ENCODE results near the gene DDX39A.

DDX39A gene

GRCh38 chr19:14433554-14434501 lies 14.7 kb upstream of the DDX39A start:
- TF ChIP-seq CTCF (IDR thresholded peaks at IDR 0.05; ENCODE audit: extremely low read depth, insufficient read depth, missing control alignments): no peak
- in situ Hi-C loops (cut with MboI; ENCODE audit: low pct_unique_long_range_greater_than_20kb, low sequenced_read_pairs, unreplicated experiment): no loop called here
- no peak for DNase-seq (ENCODE audit: low spot score)

- in situ Hi-C loops (cut with MboI; ENCODE audit: low pct_unique_long_range_greater_than_20kb, low sequenced_read_pairs, unreplicated experiment): no loop called here
- no peak for TF ChIP-seq CTCF (IDR thresholded peaks at IDR 0.05; ENCODE audit: extremely low read depth, insufficient read depth, missing control alignments)
- peak; percentile 87 for DNase-seq (ENCODE audit: low spot score)
These were observed 13.8 kb upstream of the DDX39A start, which contains the start of gene PKN1 for GRCh38 chr19:14432791-14433553. PKN1 (plus strand) TSS chr19:14433306; CDS start chr19:14433522, 216 bp downstream.

- in situ Hi-C loops (cut with MboI; ENCODE audit: low pct_unique_long_range_greater_than_20kb, low sequenced_read_pairs, unreplicated experiment): no loop called here
- no peak for TF ChIP-seq CTCF (IDR thresholded peaks at IDR 0.05; ENCODE audit: extremely low read depth, insufficient read depth, missing control alignments)
- DNase-seq (ENCODE audit: low spot score): no peak
These were observed 11.6 kb upstream of the DDX39A start for GRCh38 chr19:14430712-14431111.

- TF ChIP-seq CTCF (IDR thresholded peaks at IDR 0.05; ENCODE audit: extremely low read depth, insufficient read depth, missing control alignments): no peak
- in situ Hi-C loops (cut with MboI; ENCODE audit: low pct_unique_long_range_greater_than_20kb, low sequenced_read_pairs, unreplicated experiment): no loop called here
- no peak for DNase-seq (ENCODE audit: low spot score)
These were observed 9.8 kb upstream of the DDX39A start for GRCh38 chr19:14428882-14429416.

- no peak for DNase-seq (ENCODE audit: low spot score)
- in situ Hi-C loops (cut with MboI; ENCODE audit: low pct_unique_long_range_greater_than_20kb, low sequenced_read_pairs, unreplicated experiment): no loop called here
- no peak for TF ChIP-seq CTCF (IDR thresholded peaks at IDR 0.05; ENCODE audit: extremely low read depth, insufficient read depth, missing control alignments)
These were observed 8.3 kb upstream of the DDX39A start for GRCh38 chr19:14427461-14427860.

GRCh38 chr19:14425696-14426138 lies 6.6 kb upstream of the DDX39A start:
- TF ChIP-seq CTCF (IDR thresholded peaks at IDR 0.05; ENCODE audit: extremely low read depth, insufficient read depth, missing control alignments): no peak
- no peak for DNase-seq (ENCODE audit: low spot score)
- in situ Hi-C loops (cut with MboI; ENCODE audit: low pct_unique_long_range_greater_than_20kb, low sequenced_read_pairs, unreplicated experiment): no loop called here
